GM21423 (cell line): ENCODE data around the gene ACBD6.
A peak's percentile ranks its signal among the peaks of the same experiment; 100 is the strongest.

Experiments
- ATAC-seq: cut with Tn5 transposase; IDR thresholded peaks from one replicate; pipeline ENCODE4 v1.9.1; 2021; ENCODE audit warnings: mild to moderate bottlenecking, moderate library complexity; ENCODE audit not compliant: unreplicated experiment

The ACBD6 gene

DNA sequence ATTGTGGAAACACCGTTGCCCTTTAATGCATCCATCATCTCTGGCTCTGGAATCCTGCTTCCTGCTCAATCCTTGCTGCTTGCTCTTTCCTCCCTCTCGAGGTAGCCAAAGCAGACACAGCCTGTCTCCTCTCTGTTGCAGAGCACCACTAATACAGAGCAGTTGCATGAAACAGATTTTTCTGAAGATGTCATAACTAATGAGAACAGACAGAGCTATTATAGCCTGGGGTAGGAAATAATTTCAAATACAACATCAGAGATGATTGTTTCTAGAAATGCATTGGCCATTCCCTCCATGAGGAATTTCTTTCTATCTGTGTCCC is 23.3 kb upstream of the ACBD6 start:
- ATAC-seq, result no peak

DNA sequence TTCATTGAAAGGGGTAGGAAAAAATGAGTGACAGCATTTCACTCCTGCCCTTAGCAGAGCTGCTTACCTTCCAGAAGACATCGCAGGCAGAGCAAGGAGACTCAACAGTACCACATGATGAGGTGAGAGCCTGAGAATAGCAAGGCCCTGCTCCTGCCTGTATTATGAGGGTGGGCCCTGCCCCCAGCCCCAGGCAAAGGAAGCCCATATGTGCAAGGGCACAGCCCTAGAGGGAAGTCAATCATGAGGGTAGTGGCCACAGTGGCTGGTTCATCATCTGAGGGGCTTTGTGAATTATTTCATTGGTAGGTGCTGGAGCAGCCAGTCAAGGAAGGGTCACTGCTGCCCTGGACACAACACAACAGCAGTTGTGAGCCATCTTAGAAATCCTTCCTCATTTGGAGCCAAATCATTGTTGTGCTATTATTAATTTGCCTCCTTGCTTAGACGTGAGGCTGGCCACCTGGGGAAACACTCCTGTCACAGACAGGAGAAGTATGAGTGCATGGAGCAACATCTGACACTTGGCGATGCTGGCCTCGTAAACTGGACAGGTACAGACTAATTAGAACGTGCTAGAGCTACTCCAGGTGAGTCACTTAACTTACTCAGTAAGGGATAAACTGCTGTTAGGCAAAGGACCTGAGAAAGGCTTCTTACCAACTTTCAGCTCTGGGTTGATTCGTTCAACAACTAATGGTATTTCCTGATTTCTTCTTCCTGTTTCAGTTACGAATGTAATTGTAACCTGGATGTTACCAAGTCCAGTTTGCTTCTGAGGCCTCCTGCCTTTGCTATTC is 22.7 kb upstream of the ACBD6 start:
- no peak for ATAC-seq

- no peak for ATAC-seq
Measured at GRCh38 chr1:180524160-180524914, 22.0 kb upstream of the ACBD6 start.

DNA sequence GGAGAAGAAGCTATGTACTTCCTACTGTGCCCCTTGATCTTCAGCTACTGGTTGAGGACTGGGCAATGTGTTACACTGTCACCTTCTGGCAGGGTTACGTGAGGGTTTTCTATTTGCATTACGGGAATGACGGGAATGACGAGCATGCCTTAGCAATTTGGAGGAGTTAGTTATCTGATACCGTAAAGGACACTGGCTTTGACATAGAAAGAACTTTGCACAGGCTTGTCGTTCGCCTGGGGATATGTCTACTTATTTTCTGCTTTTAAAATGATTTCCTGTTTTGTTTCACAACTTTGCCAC is 19.8 kb upstream of the ACBD6 start:
- no peak for ATAC-seq

DNA sequence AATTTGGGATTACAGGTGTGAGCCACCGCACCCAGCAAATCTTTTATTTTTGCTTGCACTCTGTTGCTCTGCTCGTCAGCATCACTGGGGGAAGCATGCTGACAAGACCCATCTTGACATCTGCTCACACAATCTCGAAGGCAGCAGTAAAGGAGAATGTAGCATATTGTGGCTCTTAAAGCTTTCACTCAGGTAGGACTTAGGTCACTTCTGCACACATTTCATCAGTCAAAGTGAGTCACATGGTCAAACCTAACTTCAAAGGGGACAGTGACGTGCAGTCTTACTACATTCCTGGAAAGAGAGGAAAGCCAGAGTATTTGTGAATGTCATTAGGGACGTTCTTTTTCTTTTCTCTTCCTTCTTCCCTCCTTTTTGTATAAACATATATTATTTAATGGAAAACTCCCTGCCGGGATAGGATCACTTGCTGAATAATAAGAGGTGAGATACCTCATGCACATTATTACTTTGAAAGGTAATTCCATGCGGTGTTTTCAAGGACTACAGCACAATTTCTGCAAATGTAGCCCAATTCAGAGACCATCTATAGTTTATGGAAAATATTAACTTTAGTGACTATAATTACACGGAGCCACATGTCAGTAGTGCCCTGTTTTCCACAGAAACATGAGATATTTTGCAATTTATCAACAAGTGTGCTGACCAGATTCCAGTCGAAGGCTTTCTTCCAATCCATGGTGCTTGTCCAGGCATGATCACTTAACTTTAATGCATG is 19.3 kb upstream of the ACBD6 start:
- no peak for ATAC-seq

DNA sequence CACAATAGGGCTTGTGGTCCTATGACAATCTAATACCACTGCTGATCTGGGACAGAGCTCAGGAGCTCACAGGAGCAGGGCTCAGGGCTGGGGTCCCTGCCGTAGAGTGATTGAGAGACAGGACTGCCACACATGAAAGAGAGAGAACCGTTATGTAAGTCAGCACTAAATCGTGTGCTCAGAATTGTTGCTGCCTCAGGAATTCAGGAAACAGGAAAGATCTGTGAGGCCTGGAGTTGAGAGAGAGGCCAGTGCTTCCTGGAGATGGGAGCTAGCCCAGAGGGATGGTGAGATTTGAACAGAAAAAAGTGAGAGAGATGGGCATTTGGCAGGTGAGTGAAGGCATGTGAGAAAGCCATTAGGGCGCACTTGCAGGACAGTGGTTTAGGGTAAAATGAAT is 17.5 kb upstream of the ACBD6 start:
- ATAC-seq, result no peak

- ATAC-seq, result peak; percentile 89
Measured at GRCh38 chr1:180515857-180516388, 13.5 kb upstream of the ACBD6 start.

- no peak for ATAC-seq
Measured at GRCh38 chr1:180515364-180515763, 13.0 kb upstream of the ACBD6 start.

DNA sequence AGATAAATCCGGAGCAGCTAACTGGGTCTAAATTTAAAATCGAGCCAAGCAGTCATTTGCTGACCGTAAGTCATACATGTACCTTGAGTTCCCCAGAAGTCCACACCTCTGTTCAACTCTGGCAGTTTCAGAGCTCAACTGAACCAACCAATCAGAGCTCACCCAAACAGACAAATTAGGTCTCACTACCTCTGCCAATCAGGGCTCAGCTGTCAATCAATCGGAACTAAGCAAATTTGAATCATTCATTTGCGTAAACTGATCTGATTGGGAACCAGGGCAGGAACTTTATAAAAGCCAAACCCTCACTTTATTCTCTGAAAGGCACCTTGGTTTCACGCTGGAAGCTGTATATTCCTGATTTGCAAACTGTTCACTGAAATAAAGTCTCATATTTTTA is 11.2 kb upstream of the ACBD6 start:
- ATAC-seq, result no peak

DNA sequence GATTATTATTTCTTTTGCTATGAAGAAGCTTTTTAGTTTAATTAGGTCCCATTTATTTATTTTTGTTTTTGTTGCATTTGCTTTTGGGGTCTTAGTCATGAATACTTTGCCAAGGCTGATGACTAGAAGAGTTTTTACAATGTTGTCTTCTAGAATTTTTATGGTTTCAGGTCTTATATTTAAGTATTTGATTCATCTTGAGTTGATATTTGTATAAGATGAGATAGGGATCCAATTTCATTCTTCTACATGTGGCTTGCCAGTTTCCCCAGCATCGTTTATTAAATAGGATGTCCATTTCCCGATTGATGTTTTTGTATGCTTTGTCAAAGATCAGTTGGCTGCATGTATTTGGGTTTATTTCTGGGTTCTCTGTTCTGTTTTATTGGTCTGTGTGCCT is 8.5 kb upstream of the ACBD6 start:
- ATAC-seq, result no peak

- no peak for ATAC-seq
Measured at GRCh38 chr1:180508725-180509097, 6.3 kb upstream of the ACBD6 start.

GRCh38 chr1:180507795-180508724 is 5.7 kb upstream of the ACBD6 start:
- ATAC-seq, result no peak

GRCh38 chr1:180505732-180506335 is 3.5 kb upstream of the ACBD6 start:
- no peak for ATAC-seq

DNA sequence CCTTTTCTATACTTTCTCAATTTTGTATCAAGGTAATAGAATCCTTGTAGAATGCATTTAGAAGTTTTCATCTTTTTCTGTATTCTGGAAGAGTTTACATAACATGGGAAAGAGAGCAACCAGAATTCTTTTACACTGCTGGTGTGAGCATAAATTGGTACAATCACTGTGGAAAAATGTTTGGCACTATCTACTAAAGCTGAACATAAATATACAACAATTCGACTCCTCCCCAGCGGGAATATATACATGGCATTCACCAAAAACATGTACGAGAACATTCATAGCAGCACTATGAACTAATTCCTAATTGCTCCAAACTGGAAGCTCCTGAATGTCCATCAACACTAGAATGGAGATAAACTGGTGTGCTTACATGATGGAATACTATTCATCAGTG is 1.8 kb upstream of the ACBD6 start:
- ATAC-seq, result no peak

DNA sequence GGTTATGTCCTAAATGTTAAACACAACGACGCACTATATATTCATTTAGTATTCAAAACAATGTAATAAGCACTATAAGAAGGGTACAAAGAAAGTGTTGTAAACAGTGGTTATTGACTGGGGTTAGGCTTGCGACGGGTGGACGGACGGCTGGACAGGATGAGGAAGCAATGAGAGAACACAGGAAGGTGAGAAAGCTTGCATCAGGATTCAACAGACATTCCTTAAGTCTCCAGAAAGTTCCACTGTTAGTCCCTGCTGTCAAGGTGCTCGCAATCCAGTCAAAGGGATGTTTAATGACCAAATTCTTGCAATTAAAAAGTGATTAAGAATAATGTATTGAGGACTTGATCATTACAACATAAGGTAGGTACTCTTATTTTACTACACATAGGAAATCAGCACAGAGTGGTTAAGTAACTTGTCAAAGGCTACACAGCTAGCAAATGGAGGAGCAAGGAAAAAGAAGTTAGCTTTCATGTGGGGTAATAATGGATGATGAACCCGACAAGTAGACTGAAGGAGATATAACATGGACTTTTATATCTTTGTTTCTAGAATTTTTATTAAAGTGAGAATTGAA is 994 bp upstream of the ACBD6 start:
- ATAC-seq, result peak; percentile 5

DNA sequence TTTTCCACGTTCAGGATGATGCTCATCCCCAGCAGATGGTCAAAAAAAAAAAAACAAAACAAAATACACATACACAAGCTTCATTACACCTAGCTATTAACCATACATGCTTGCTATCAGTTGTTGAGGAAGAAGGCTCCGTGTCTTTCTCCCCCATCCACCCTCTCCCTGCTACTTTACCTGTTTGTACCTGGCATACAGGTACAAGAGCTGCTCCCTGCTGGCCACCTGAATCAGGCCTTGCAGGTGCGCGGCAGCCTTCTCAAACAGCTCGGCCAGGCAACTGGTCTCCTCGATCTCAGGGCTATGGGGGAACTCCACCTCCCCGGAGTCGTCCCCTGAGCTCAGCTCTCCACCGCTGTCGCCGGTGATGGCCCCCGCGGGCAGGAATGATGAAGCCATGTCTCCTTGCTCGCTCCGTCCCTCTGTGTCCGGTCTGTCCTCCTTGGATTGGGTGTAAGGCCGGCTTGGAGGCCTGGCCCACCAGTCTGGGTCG is 464 bp downstream of the ACBD6 start:
- peak; percentile 25 for ATAC-seq

GRCh38 chr1:180500689-180501088 is 1.7 kb downstream of the ACBD6 start:
- ATAC-seq, result no peak

DNA sequence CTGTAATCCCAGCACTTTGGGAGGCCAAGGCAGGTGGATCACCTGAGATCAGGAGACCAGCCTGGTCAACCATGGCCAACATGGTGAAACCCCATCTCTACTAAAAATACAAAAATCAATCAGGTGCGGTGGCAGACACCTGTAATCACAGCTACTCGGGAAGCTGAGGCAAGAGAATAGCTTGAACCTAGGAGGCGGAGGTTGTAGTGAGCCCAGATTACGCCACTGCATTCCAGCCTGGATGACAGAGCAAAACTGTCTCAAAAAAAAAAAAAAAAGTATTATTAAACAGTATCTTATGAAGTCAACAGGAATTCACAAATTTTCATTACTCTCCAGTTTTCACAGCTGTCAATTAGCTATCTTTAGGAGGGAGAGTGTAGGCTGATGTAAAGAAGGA is 3.8 kb downstream of the ACBD6 start:
- ATAC-seq, result no peak

- no peak for ATAC-seq
Measured at GRCh38 chr1:180497826-180498225, 4.6 kb downstream of the ACBD6 start.

GRCh38 chr1:180494370-180494769 is 8.0 kb downstream of the ACBD6 start:
- ATAC-seq, result no peak
